Colonic mucosa (tissue), 4 donors: ENCODE measurements around the gene NRXN2. TPM values are rescaled to one million over a fixed set of nuclear protein-coding genes. Genes with fewer than 3 reads are reported as not detected.

Source experiments
- DNase-seq: peaks from one replicate; pipeline ENCODE4 v3.0.0-alpha.2; 2020
- H3K27ac ChIP-seq: fragments of 200-600 bp; one replicate; pipeline ENCODE4 v1.8.0; 2021
- H3K27me3 ChIP-seq: fragments of 200-600 bp; one replicate; pipeline ENCODE4 v1.8.0; 2021
- H3K36me3 ChIP-seq: fragments of 200-600 bp; one replicate; pipeline ENCODE4 v1.8.0; 2021
- H3K4me1 ChIP-seq: fragments of 200-600 bp; one replicate; pipeline ENCODE4 v1.8.0; 2021; ENCODE audit warnings: mild to moderate bottlenecking
- H3K4me3 ChIP-seq: fragments of 200-600 bp; one replicate; pipeline ENCODE4 v1.8.0; 2021
- H3K9ac ChIP-seq, 2 donors: one replicate each; pipeline ENCODE4 v1.7.0; 2013; ENCODE audit warnings: control low read depth in 2 of 2, low read depth in 2 of 2, low read length in 2 of 2
- H3K9me3 ChIP-seq: fragments of 200-600 bp; one replicate; pipeline ENCODE4 v1.8.0; 2021
- CTCF ChIP-seq: fragments of 200-600 bp; IDR thresholded peaks from one replicate; pipeline ENCODE4 v1.8.0; 2022; ENCODE audit warnings: antibody characterized with exemption, mild to moderate bottlenecking
- intact Hi-C: fragments of 100-400 bp; cut with DNase I; formaldehyde crosslinking; loops from one replicate; pipeline ENCODE4 v1.14.1; 2022
- total RNA-seq, 2 donors: library from RNA; stranded (reverse); fragmentation: NEBNext Ultra II Directional in 1 of 2; extraction: Animal tissue kit (Norgen Biotek cat#: 25700) in 1 of 2; gene quantifications; one replicate each; pipeline ENCODE4 v1.2.1, GENCODE V29; 2021
- donor health status: healthy.
- donor health status: DM: no; HTN: no; CAD: no.
- donor health status: DM: no; HTN: no; CAD: no.

The NRXN2 gene
- total RNA-seq, 2 donors from 2014 or later, result 2.2 to 5.4 TPM

- no peaks in the 10 kb centered on the region for H3K4me1 ChIP-seq
- intact Hi-C loops, result no loop called here
- TF ChIP-seq CTCF, result no peak
- H3K27me3 ChIP-seq, result no peaks in the 10 kb centered on the region
- H3K9me3 ChIP-seq, result no peaks in the 10 kb centered on the region
- no peaks in the 10 kb centered on the region for H3K36me3 ChIP-seq
- H3K27ac ChIP-seq, result no peak overlapping the region
- H3K9ac ChIP-seq, result no peak overlapping the region
- no peak overlapping the region for H3K4me3 ChIP-seq
- no peak for DNase-seq
Observed at GRCh38 chr11:64604458-64605243, 118.3 kb downstream of the NRXN2 start.

DNA sequence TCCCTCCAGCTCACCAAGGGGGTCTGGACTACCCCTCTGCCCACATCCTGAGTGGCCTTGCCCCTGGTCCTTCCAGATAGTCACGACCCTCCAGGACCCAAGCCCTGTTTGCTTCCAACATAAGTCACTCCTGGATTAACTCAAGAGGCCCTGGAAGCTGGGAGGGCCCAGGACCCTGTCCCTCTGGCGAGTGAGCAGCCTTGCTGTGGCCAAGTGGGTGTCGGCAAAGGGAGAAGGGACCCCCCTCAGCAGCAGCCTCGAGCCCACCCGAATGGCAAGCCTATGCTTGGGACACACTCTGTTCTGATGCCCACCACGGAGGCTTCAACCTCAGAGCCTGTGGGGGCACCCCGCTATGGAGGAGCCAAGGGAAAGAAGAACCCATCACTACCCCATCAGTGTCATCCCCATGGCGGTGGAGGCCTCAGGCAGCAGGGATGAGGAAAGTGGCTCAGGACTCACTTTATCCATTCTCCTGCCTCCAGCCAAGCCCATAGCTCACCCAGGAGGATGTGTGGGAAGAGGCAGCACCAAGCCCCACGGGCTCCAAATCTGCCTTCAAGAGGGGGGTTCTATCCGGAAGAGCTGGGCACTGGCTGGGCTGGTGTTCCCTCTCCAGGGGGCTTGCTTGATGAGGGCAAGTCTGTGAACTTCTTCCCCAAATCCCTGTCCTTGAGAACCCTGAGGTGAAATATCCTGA is 119.4 kb downstream of the NRXN2 start:
- DNase-seq, result no peak
- Histone ChIP-seq H3K4me1 (no peaks in the 10 kb centered on the region), H3K9ac (no peak overlapping the region), H3K9me3 (no peaks in the 10 kb centered on the region), H3K27ac (no peak overlapping the region), H3K27me3 (no peaks in the 10 kb centered on the region), H3K4me3 (no peak overlapping the region), H3K36me3 (no peaks in the 10 kb centered on the region)
- intact Hi-C loops, result no loop called here
- TF ChIP-seq CTCF, result no peak

DNA sequence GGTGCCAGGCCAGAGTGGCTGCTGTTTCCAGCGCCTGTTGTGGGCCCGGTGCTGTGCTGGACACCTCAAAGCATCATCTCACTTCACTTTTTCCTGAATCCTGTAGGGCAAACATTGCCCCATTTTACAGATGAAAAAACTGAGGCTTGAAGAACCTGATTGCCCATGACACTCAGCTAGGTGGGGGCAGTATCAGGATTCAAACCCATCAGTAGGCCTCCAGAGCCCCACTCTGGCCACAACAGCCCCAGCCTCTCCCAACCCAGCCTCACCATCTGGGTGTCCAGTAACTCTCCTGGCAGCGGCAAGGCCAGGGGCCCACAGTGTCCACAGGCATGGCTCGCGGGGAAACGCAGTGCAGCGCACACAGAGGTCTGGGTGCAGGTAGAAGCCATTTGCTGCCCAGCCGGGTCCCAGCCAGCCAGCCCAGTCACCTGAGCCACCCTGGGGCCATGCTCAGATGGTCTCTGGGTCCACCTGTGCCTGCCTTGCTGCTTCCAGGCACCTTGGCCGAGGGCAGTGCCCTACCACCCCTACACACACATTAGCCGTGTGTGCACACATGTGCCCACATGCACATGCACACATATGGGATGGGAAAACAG is 120.4 kb downstream of the NRXN2 start:
- Histone ChIP-seq H3K9me3 (no peaks in the 10 kb centered on the region), H3K4me1 (no peaks in the 10 kb centered on the region), H3K27me3 (no peaks in the 10 kb centered on the region), H3K9ac (no peak overlapping the region), H3K36me3 (no peaks in the 10 kb centered on the region), H3K27ac (no peak overlapping the region), H3K4me3 (no peak overlapping the region)
- intact Hi-C loops, result no loop called here
- no peak for TF ChIP-seq CTCF
- DNase-seq, result no peak

DNA sequence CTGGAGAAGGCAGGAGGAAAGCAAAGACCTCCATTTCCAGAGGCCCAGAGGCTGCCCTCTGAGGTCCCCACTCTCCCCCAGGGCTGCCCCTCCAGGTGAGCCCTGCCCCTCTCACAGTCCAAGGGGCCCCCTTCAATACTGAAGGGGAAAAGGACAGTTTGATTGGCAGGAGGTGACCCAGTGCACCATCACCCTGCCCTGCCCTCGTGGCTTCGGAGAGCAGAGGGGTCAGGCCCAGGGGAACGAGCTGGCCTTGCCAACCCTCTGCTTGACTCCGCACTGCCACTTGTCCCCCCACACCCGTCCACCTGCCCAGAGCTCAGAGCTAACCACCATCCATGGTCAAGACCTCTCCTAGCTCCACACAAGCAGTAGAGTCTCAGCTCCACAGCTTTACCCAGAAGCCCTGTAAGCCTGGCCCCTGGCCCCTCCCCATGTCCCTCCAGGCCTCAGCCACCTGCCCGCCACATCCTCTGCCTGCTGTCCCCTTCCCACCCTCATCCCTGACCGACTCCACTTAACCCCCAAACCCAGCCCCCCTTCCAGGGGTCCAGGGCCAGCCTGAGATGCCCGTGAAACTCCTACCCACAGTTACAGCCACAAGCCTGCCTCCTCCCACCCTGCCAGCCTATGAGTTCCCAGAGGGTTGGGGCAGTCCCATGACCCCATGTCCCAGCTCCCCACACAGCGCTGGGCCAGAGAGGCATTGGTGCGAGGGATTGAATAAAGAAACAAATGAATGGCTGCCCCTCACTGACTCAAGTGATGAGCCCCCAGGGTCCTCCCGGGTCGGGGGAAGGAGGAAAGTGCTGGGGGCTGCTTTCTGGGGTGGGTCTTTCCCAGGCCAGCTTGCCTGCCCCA is 121.2 kb downstream of the NRXN2 start:
- H3K4me3 ChIP-seq, result no peak overlapping the region
- no peak overlapping the region for H3K27ac ChIP-seq
- intact Hi-C loops, result no loop called here
- no peak for TF ChIP-seq CTCF
- H3K27me3 ChIP-seq, result no peaks in the 10 kb centered on the region
- DNase-seq, result no peak
- no peaks in the 10 kb centered on the region for H3K36me3 ChIP-seq
- no peak overlapping the region for H3K9ac ChIP-seq
- no peaks in the 10 kb centered on the region for H3K4me1 ChIP-seq
- no peaks in the 10 kb centered on the region for H3K9me3 ChIP-seq

GRCh38 chr11:64600281-64600992 is 122.6 kb downstream of the NRXN2 start:
- H3K4me3 ChIP-seq, result no peak overlapping the region
- H3K9ac ChIP-seq, result no peak overlapping the region
- intact Hi-C loops, result no loop called here
- H3K36me3 ChIP-seq, result no peaks in the 10 kb centered on the region
- no peak for TF ChIP-seq CTCF
- DNase-seq, result no peak
- no peaks in the 10 kb centered on the region for H3K27me3 ChIP-seq
- no peak overlapping the region for H3K27ac ChIP-seq
- no peaks in the 10 kb centered on the region for H3K4me1 ChIP-seq
- no peaks in the 10 kb centered on the region for H3K9me3 ChIP-seq
